GM19452 (cell line): ENCODE measurements around the gene OSCP1.
A peak's percentile ranks its signal among the peaks of the same experiment; 100 is the strongest.
"Not testable (repeated sequence)": the region's sequence is repeated elsewhere in the genome, so short reads cannot be mapped to it uniquely, and the experiment has no call there.

Source experiments
- ATAC-seq: cut with Tn5 transposase; IDR thresholded peaks from one replicate; pipeline ENCODE4 v1.9.1; 2021; ENCODE audit not compliant: unreplicated experiment

Gene OSCP1

GRCh38 chr1:36450270-36450918, at the start of gene OSCP1:
TSS of gene OSCP1 (minus strand) at chr1:36450451. CDS start at chr1:36450369, 82 bp downstream.
- ATAC-seq = peak; percentile 96

- ATAC-seq = no peak
These were observed 47.0 kb upstream of the OSCP1 start for GRCh38 chr1:36497207-36497606.

GRCh38 chr1:36494971-36495370, 44.7 kb upstream of the OSCP1 start:
- no peak for ATAC-seq

GRCh38 chr1:36493524-36493923, 43.3 kb upstream of the OSCP1 start:
- no peak for ATAC-seq

- ATAC-seq = no peak
These were observed 42.2 kb upstream of the OSCP1 start for GRCh38 chr1:36492491-36492890.

- not testable (repeated sequence) for ATAC-seq
These were observed 39.2 kb upstream of the OSCP1 start for GRCh38 chr1:36489258-36490051.

- ATAC-seq = no peak
These were observed 37.7 kb upstream of the OSCP1 start for GRCh38 chr1:36487906-36488305.

- not testable (repeated sequence) for ATAC-seq
These were observed 37.1 kb upstream of the OSCP1 start for GRCh38 chr1:36487336-36487725.

GRCh38 chr1:36486439-36487335, 36.4 kb upstream of the OSCP1 start:
- ATAC-seq = no peak

GRCh38 chr1:36486093-36486438, 35.8 kb upstream of the OSCP1 start:
- ATAC-seq = no peak

GRCh38 chr1:36484099-36484498, 33.8 kb upstream of the OSCP1 start:
- ATAC-seq = no peak

- ATAC-seq = no peak
These were observed 32.6 kb upstream of the OSCP1 start, which contains the start of gene CSF3R for GRCh38 chr1:36482724-36483388. TSS of gene CSF3R (minus strand) at chr1:36482913. CDS start at chr1:36479496, 3,417 bp downstream.

- no peak for ATAC-seq
These were observed 31.8 kb upstream of the OSCP1 start for GRCh38 chr1:36481771-36482723.

GRCh38 chr1:36481091-36481490, 30.8 kb upstream of the OSCP1 start:
- ATAC-seq = no peak

GRCh38 chr1:36480161-36480560, 29.9 kb upstream of the OSCP1 start:
- ATAC-seq = no peak

GRCh38 chr1:36479505-36480051, 29.3 kb upstream of the OSCP1 start:
- ATAC-seq = no peak

- ATAC-seq = not testable (repeated sequence)
These were observed 27.4 kb upstream of the OSCP1 start for GRCh38 chr1:36477615-36478014.

GRCh38 chr1:36476945-36477344, 26.7 kb upstream of the OSCP1 start:
- no peak for ATAC-seq

- ATAC-seq = no peak
These were observed 25.8 kb upstream of the OSCP1 start for GRCh38 chr1:36475910-36476604.
